WTC11 (cell line): ENCODE measurements around the gene UBFD1. TPM values are rescaled to one million over a fixed set of nuclear protein-coding genes. Genes with fewer than 3 reads are reported as not detected.

Source experiments
- CDX4 ChIP-seq: fragments of 250-450 bp; sonication (Bioruptor Pico); IDR thresholded peaks from 2 replicates; pipeline ENCODE4 v1.9.0; 2021; ENCODE audit warnings: moderate library complexity, mild to moderate bottlenecking, inconsistent platforms, borderline replicate concordance
- CREB1 ChIP-seq: sonication (generic); formaldehyde crosslinking; IDR thresholded peaks from 2 replicates; pipeline ENCODE4 v1.8.0; 2023; ENCODE audit warnings: mild to moderate bottlenecking, missing genetic modification reagents
- ERG ChIP-seq: fragments of 250-450 bp; sonication (Bioruptor Pico); IDR thresholded peaks from 2 replicates; pipeline ENCODE4 v1.8.0; 2021; ENCODE audit warnings: mild to moderate bottlenecking
- ETV6 ChIP-seq: sonication (generic); formaldehyde crosslinking; IDR thresholded peaks from 2 replicates; pipeline ENCODE4 v1.8.1; 2022; ENCODE audit warnings: mild to moderate bottlenecking, missing genetic modification reagents
- HMGA2 ChIP-seq: fragments of 250-450 bp; sonication (Bioruptor Pico); IDR thresholded peaks from 2 replicates; pipeline ENCODE4 v1.4.0; 2021; ENCODE audit warnings: mild to moderate bottlenecking, moderate library complexity
- MAX ChIP-seq: sonication (generic); formaldehyde crosslinking; IDR thresholded peaks from 2 replicates; pipeline ENCODE4 v1.8.0; 2022; ENCODE audit warnings: mild to moderate bottlenecking, missing genetic modification reagents
- MYBL2 ChIP-seq: sonication (generic); formaldehyde crosslinking; IDR thresholded peaks from 2 replicates; pipeline ENCODE4 v1.8.1; 2023; ENCODE audit warnings: mild to moderate bottlenecking, moderate library complexity, missing genetic modification reagents
- NFATC4 ChIP-seq: fragments of 250-450 bp; sonication (Bioruptor Pico); IDR thresholded peaks from 2 replicates; pipeline ENCODE4 v1.9.0; 2021; ENCODE audit warnings: mild to moderate bottlenecking
- NR1H2 ChIP-seq: sonication (generic); formaldehyde crosslinking; IDR thresholded peaks from 2 replicates; pipeline ENCODE4 v1.9.0; 2021; ENCODE audit warnings: mild to moderate bottlenecking, moderate library complexity, missing genetic modification reagents
- PRDM15 ChIP-seq: sonication (generic); formaldehyde crosslinking; IDR thresholded peaks from 2 replicates; pipeline ENCODE4 v1.8.0; 2022; ENCODE audit warnings: missing genetic modification reagents
- PRRX2 ChIP-seq: fragments of 250-450 bp; sonication (Bioruptor Pico); IDR thresholded peaks from 2 replicates; pipeline ENCODE4 v1.8.0; 2021; ENCODE audit warnings: mild to moderate bottlenecking
- RELA ChIP-seq: sonication (generic); formaldehyde crosslinking; IDR thresholded peaks from 2 replicates; pipeline ENCODE4 v1.8.1; 2022; ENCODE audit warnings: missing genetic modification reagents, mild to moderate bottlenecking, borderline replicate concordance
- STAT6 ChIP-seq: sonication (generic); formaldehyde crosslinking; conservative IDR thresholded peaks from 2 replicates; pipeline ENCODE4 v1.8.1; 2023; ENCODE audit warnings: mild to moderate bottlenecking, low read depth, missing genetic modification reagents, moderate library complexity
- TEAD1 ChIP-seq: sonication (generic); formaldehyde crosslinking; IDR thresholded peaks from 2 replicates; pipeline ENCODE4 v1.8.0; 2022; ENCODE audit warnings: mild to moderate bottlenecking, missing genetic modification reagents
- TEAD4 ChIP-seq: sonication (generic); formaldehyde crosslinking; IDR thresholded peaks from 2 replicates; pipeline ENCODE4 v1.8.0; 2022; ENCODE audit warnings: mild to moderate bottlenecking, missing genetic modification reagents
- ZBTB43 ChIP-seq: sonication (generic); formaldehyde crosslinking; IDR thresholded peaks from 2 replicates; pipeline ENCODE4 v1.8.1; 2023; ENCODE audit warnings: mild to moderate bottlenecking, missing genetic modification reagents
- ZNF219 ChIP-seq: sonication (generic); formaldehyde crosslinking; IDR thresholded peaks from 2 replicates; pipeline ENCODE4 v1.8.0; 2023; ENCODE audit warnings: missing genetic modification reagents, mild to moderate bottlenecking, borderline replicate concordance
- ZNF232 ChIP-seq: sonication (generic); formaldehyde crosslinking; IDR thresholded peaks from 2 replicates; pipeline ENCODE4 v1.8.0; 2022; ENCODE audit warnings: mild to moderate bottlenecking, missing genetic modification reagents
- ZNF263 ChIP-seq: sonication (generic); formaldehyde crosslinking; IDR thresholded peaks from 2 replicates; pipeline ENCODE4 v1.8.1; 2022; ENCODE audit warnings: low read depth, mild to moderate bottlenecking, moderate library complexity, missing genetic modification reagents
- ZNF396 ChIP-seq: fragments of 250-450 bp; sonication (Bioruptor Pico); IDR thresholded peaks from 2 replicates; pipeline ENCODE4 v1.8.0; 2021; ENCODE audit warnings: mild to moderate bottlenecking, moderate library complexity, borderline replicate concordance
- ZNF532 ChIP-seq: fragments of 250-450 bp; sonication (Bioruptor Pico); IDR thresholded peaks from 2 replicates; pipeline ENCODE4 v1.9.0; 2021; ENCODE audit warnings: mild to moderate bottlenecking, borderline replicate concordance
- ZNF671 ChIP-seq: fragments of 250-450 bp; sonication (Bioruptor Pico); IDR thresholded peaks from 2 replicates; pipeline ENCODE4 v1.8.0; 2021; ENCODE audit warnings: mild to moderate bottlenecking
- ZSCAN18 ChIP-seq: fragments of 250-450 bp; sonication (Bioruptor Pico); IDR thresholded peaks from 2 replicates; pipeline ENCODE4 v2.1.2; 2022; ENCODE audit warnings: mild to moderate bottlenecking, moderate library complexity
- total RNA-seq: library from RNA; stranded (reverse); gene quantifications from 3 replicates; pipeline ENCODE4 v1.2.3, GENCODE V29; 2021

UBFD1 gene
- total RNA-seq, 1 experiment from 2014 or later, result 128 TPM

- peak; percentile 48; the same call in 1 of the 2 replicates for TF ChIP-seq ERG (CRISPR knock-in tag)
- TF ChIP-seq HMGA2, result no peak
- TF ChIP-seq CREB1 (CRISPR knock-in tag), result no peak
- no peak for TF ChIP-seq ZNF532 (CRISPR knock-in tag)
- TF ChIP-seq ZNF396 (CRISPR knock-in tag), result no peak
- peak; percentile 78 for TF ChIP-seq ETV6
- no peak for TF ChIP-seq ZSCAN18 (CRISPR knock-in tag)
- TF ChIP-seq STAT6 (CRISPR knock-in tag), result no peak
- TF ChIP-seq MAX, result peak; percentile 63; the same call in 1 of the 2 replicates
- TF ChIP-seq ZNF232, result peak; percentile 77; the same call in 1 of the 2 replicates
- no peak; the same call in 1 of the 2 replicates for TF ChIP-seq NFATC4 (CRISPR knock-in tag)
- TF ChIP-seq PRRX2, result peak; percentile 79; the same call in 1 of the 2 replicates
- no peak for TF ChIP-seq TEAD1 (CRISPR knock-in tag)
- TF ChIP-seq CDX4 (CRISPR knock-in tag), result no peak
- no peak for TF ChIP-seq RELA
- peak; percentile 67; the same call in 1 of the 2 replicates for TF ChIP-seq ZBTB43
- peak; percentile 69; the same call in 1 of the 2 replicates for TF ChIP-seq ZNF671 (CRISPR knock-in tag)
- TF ChIP-seq PRDM15 (CRISPR knock-in tag), result no peak
- no peak for TF ChIP-seq ZNF219
- peak; percentile 67; the same call in 1 of the 2 replicates for TF ChIP-seq MYBL2 (CRISPR knock-in tag)
- TF ChIP-seq NR1H2, result no peak
- TF ChIP-seq ZNF263 (CRISPR knock-in tag), result peak; percentile 47; the same call in 1 of the 2 replicates
- TF ChIP-seq TEAD4 (CRISPR knock-in tag), result no peak
Observed at GRCh38 chr16:23510164-23510914, 47.2 kb upstream of the UBFD1 start, which contains the start of gene GGA2 (continued).
